ENCODE results near the gene FBXL16. TPM values are rescaled to one million over a fixed set of nuclear protein-coding genes. Genes with fewer than 3 reads are reported as not detected.
A peak's percentile ranks its signal among the peaks of the same experiment; 100 is the strongest.

Gene FBXL16
- total and polyA plus RNA-seq, 9 of the 15 experiments (the other 6 are each of a cell fraction or from before 2014, with no cell fraction given): 0.21 to 8.2 (median 1.7) TPM

DNA sequence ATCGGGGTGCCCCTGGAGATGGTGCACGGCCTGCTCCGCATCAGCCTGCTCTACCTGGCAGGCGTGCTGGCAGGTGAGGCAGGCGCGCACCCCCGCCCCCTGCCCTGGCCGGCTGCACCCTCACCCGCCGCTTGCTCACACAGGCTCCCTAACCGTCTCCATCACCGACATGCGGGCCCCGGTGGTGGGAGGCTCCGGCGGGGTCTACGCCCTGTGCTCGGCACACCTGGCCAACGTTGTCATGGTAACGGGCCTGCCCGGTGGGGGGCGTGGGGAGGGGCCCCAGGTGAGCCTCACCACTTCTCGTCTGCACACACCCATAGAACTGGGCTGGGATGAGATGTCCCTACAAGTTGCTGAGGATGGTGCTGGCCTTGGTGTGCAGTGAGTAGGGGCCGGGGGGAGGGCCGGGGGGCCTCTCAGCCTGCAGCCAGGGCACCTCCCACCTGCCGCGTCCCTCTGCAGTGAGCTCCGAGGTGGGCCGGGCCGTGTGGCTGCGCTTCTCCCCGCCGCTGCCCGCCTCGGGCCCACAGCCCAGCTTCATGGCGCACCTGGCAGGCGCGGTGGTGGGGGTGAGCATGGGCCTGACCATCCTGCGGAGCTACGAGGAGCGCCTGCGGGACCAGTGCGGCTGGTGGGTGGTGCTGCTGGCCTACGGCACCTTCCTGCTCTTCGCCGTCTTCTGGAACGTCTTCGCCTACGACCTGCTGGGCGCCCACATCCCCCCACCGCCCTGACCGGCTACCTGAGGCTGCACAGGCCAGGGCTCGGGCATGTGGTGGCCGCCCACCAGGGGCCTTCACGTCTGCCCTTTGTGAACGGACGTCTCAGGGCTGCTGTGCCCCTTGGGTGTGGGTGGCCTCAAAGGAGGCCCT lies 28.0 kb downstream of the FBXL16 start:
- Histone ChIP-seq H3K79me2 (ENCODE audit: control insufficient read depth, insufficient read depth, low read length) (peaks cover 29% of the 10 kb centered on the region), H3K36me3 (ENCODE audit: control insufficient read depth, insufficient read depth, low read length) (peaks cover 43% of the 10 kb centered on the region), H2AFZ (ENCODE audit: low read depth, low read length) (no peak overlapping the region), H3K4me2 (ENCODE audit: insufficient read depth, low read length) (no peak overlapping the region), H3K9me3 (replicated peaks; ENCODE audit: control insufficient read depth, insufficient read depth, low read depth, low read length) (no peaks in the 10 kb centered on the region), H4K20me1 (replicated peaks; ENCODE audit: control insufficient read depth, insufficient read depth, low read length) (peaks cover 18% of the 10 kb centered on the region), H3K4me1 (replicated peaks in 1 of 2; ENCODE audit: control insufficient read depth in 2 of 2, insufficient read depth in 2 of 2, low read length in 2 of 2) (peaks cover 36 to 98% of the 10 kb centered on the region in 2 experiments), H3K27me3 (ENCODE audit: control insufficient read depth in 2 of 2, insufficient read depth in 2 of 2, low read length in 2 of 2) (no peaks in the 10 kb centered on the region), H3K9ac (ENCODE audit: insufficient read depth in 1 of 2, low read depth in 2 of 2, low read length in 2 of 2) (peak overlapping the region in 1 of 2 experiments; percentile 53; a peak in 2 of 4 replicates), H3K9me1 (ENCODE audit: control insufficient read depth, insufficient read depth, low read length) (peaks cover 9% of the 10 kb centered on the region), H3K4me3 (no peak overlapping the region), H3K27ac (ENCODE audit: extremely low read depth, low read depth, low read length) (no peak overlapping the region)
- WGBS (ENCODE audit: insufficient coverage, low coverage, missing lambda C conversion rate): 85% methylated on average over 51 of the region's 57 CpGs
- no TSS peak for BruUV-seq (replicated peaks)
- in situ Hi-C loops (cut with MboI) (loop anchor here (10.0 kb wide), 1 partner anchor 283 kb away; the partner anchor contains the start of gene NME4), intact Hi-C loops (cut with micrococcal nuclease) (loop anchor here (5.0 kb wide), 1 partner anchor 40 kb away; the partner anchor contains the start of gene METTL26)
- ATAC-seq (no peak), DNase-seq (ENCODE audit: extremely low read depth in 1 of 4, low spot score in 3 of 4) (no peak), FAIRE-seq (no peak)
- peak; percentile 85 for TF ChIP-seq RFX1 (IDR thresholded peaks at IDR 0.05)
- TF ChIP-seq, protein P1, sequence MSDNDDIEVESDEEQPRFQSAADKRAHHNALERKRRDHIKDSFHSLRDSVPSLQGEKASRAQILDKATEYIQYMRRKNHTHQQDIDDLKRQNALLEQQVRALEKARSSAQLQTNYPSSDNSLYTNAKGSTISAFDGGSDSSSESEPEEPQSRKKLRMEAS (CRISPR knock-in tag; IDR thresholded peaks at IDR 0.05): no peak
- peak; percentile 0; the same call in 1 of the 2 replicates for TF ChIP-seq RBFOX2 (IDR thresholded peaks at IDR 0.05; ENCODE audit: low read depth, low read length)
- no peak for TF ChIP-seq ZNF644 (tag; IDR thresholded peaks at IDR 0.05; ENCODE audit: low read depth)
- TF ChIP-seq, protein P2, sequence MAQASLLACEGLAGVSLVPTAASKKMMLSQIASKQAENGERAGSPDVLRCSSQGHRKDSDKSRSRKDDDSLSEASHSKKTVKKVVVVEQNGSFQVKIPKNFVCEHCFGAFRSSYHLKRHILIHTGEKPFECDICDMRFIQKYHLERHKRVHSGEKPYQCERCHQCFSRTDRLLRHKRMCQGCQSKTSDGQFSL (CRISPR knock-in tag; IDR thresholded peaks at IDR 0.05): 0 out of 2 replicates have a peak, but pooled peaks have one; percentile 48
- TF ChIP-seq, protein P2 (tag; IDR thresholded peaks at IDR 0.05): no peak
- TF ChIP-seq RAD51 (IDR thresholded peaks at IDR 0.05; ENCODE audit: borderline replicate concordance, low read depth): no peak
- peak; percentile 63 for TF ChIP-seq PCBP1 (IDR thresholded peaks at IDR 0.05; ENCODE audit: low read depth, low read length, poor library complexity, severe bottlenecking)
- TF ChIP-seq RBM17 (IDR thresholded peaks at IDR 0.05; ENCODE audit: borderline replicate concordance, low read depth, low read length): no peak
- TF ChIP-seq TGIF2 (CRISPR knock-in tag; IDR thresholded peaks at IDR 0.05): peak; percentile 23; the same call in 1 of the 2 replicates
- ChIA-PET POLR2A (interaction anchor here (0.6 to 1.5 kb wide), 3 partner anchors 10 to 402 kb away, joined by 3 read pairs; no protein-coding TSS in a partner anchor), CTCF (ENCODE audit: low intra/inter-chr PET ratio) (no interaction called here)

Measured in K562 (cell line).